K562 (cell line): ENCODE results near the gene LGALS13. TPM values are rescaled to one million over a fixed set of nuclear protein-coding genes. Genes with fewer than 3 reads are reported as not detected.

ENCODE experiments used
- ATAC-seq: fragments of 200-7000 bp; cut with Tn5 transposase; 3 replicates; pipeline ENCODE4 v1.9.1; 2020; ENCODE audit warnings: moderate library complexity
- BruUV-seq: library from RNA; stranded (reverse); fragments of 400-500 nt; replicated peaks from 2 replicates; lab custom pipeline; 2021; lab: Mats Ljungman, UMichigan
- CTCF ChIA-PET: fragments of 300-600 bp; formaldehyde crosslinking; extraction: SDS; loops from one replicate; lab custom pipeline; 2021; ENCODE audit warnings: low intra/inter-chr PET ratio; lab: Yijun Ruan, JAX
- POLR2A ChIA-PET: fragments of 300-600, 350-650 bp; sonication (Branson Sonifier 250); formaldehyde crosslinking; extraction: SDS; loops from one replicate; lab custom pipeline; 2021; ENCODE audit warnings: antibody characterized with exemption, inconsistent platforms; lab: Yijun Ruan, JAX
- DNase-seq, 4 experiments: peaks; one replicate each; pipeline versions ENCODE4 v3.0.0 to v3.0.0-alpha.2; 2011 to 2018; ENCODE audit warnings: low spot score in 3 of 4, mixed read lengths in 3 of 4; ENCODE audit errors: extremely low read depth in 1 of 4
- FAIRE-seq: peaks from 2 replicates; lab custom pipeline; 2011; peaks lifted over from hg19 to GRCh38; lab: Jason Lieb, UNC
- H2AFZ ChIP-seq: 2 replicates; pipeline ENCODE4 v1.6.0; 2011; ENCODE audit warnings: low read depth, low read length, control low read depth, inconsistent platforms
- H3K27ac ChIP-seq: fragments of 200-600 bp; 3 replicates; pipeline ENCODE4 v1.8.0; 2011; ENCODE audit warnings: low read depth, mild to moderate bottlenecking, control low read depth, inconsistent platforms, low read length, moderate library complexity, mixed read lengths; ENCODE audit errors: extremely low read depth
- H3K27me3 ChIP-seq, 2 experiments: fragments of 300-600 bp in 1 of 2; 2 replicates in 1 of 2; 3 replicates in 1 of 2; pipeline versions ENCODE4 v1.6.0 to v1.8.0; 2011; ENCODE audit warnings: inconsistent platforms in 2 of 2, low read length in 2 of 2, mild to moderate bottlenecking in 1 of 2, mixed read lengths in 1 of 2, moderate library complexity in 1 of 2; ENCODE audit not compliant: control insufficient read depth in 2 of 2, insufficient read depth in 2 of 2
- H3K36me3 ChIP-seq: fragments of 300-600 bp; 3 replicates; pipeline ENCODE4 v1.8.0; 2011; ENCODE audit warnings: mild to moderate bottlenecking, low read length, inconsistent platforms; ENCODE audit not compliant: control insufficient read depth, insufficient read depth
- H3K4me1 ChIP-seq, 2 experiments: fragments of 200-600 bp in 1 of 2; replicated peaks in 1 of 2; 2 replicates in 1 of 2; 3 replicates in 1 of 2; pipeline versions ENCODE4 v1.5.1 to v1.8.0; 2011; ENCODE audit warnings: inconsistent platforms in 2 of 2, low read length in 2 of 2, mild to moderate bottlenecking in 1 of 2, mixed read lengths in 1 of 2, moderate library complexity in 1 of 2; ENCODE audit not compliant: control insufficient read depth in 2 of 2, insufficient read depth in 2 of 2
- H3K4me2 ChIP-seq: 2 replicates; pipeline ENCODE4 v1.6.1; 2011; ENCODE audit warnings: low read length, control low read depth, inconsistent platforms, mixed read lengths; ENCODE audit not compliant: insufficient read depth
- H3K4me3 ChIP-seq: fragments of 200-600 bp; sonication (generic), shearing (Covaris generic); 2 replicates; pipeline ENCODE4 v1.5.1; 2016; ENCODE audit warnings: control low read depth, inconsistent platforms
- H3K79me2 ChIP-seq: fragments of 200-600 bp; 3 replicates; pipeline ENCODE4 v1.8.0; 2011; ENCODE audit warnings: low read length, inconsistent platforms; ENCODE audit not compliant: control insufficient read depth, insufficient read depth
- H3K9ac ChIP-seq, 2 experiments: 2 replicates each; pipeline versions ENCODE4 v1.6.0 to v1.6.1; 2011; ENCODE audit warnings: low read depth in 2 of 2, low read length in 2 of 2, control low read depth in 1 of 2, inconsistent platforms in 1 of 2, mild to moderate bottlenecking in 1 of 2, mixed read lengths in 1 of 2; ENCODE audit not compliant: insufficient read depth in 1 of 2
- H3K9me1 ChIP-seq: one replicate; pipeline ENCODE4 v1.6.0; 2011; ENCODE audit warnings: inconsistent platforms, mild to moderate bottlenecking, low read length, moderate library complexity; ENCODE audit not compliant: control insufficient read depth, insufficient read depth
- H3K9me3 ChIP-seq: replicated peaks from 2 replicates; pipeline ENCODE4 v1.5.1; 2011; ENCODE audit warnings: low read depth, low read length, inconsistent platforms; ENCODE audit not compliant: control insufficient read depth, insufficient read depth
- H4K20me1 ChIP-seq: replicated peaks from 2 replicates; pipeline ENCODE4 v1.6.1; 2011; ENCODE audit warnings: low read length, inconsistent platforms, mixed read lengths; ENCODE audit not compliant: control insufficient read depth, insufficient read depth
- CREM ChIP-seq: IDR thresholded peaks from 2 replicates; pipeline ENCODE4 v1.6.1; 2014; ENCODE audit warnings: antibody characterized with exemption, low read depth
- ZNF609 ChIP-seq: sonication (generic); formaldehyde crosslinking; IDR thresholded peaks from 2 replicates; pipeline ENCODE4 v1.8.1; 2023; ENCODE audit warnings: missing genetic modification reagents, mild to moderate bottlenecking, borderline replicate concordance
- WGBS: fragments of 100-300 bp; shearing (Covaris generic); methylation state at CpG from one replicate; pipeline ENCODE4 v1.1.6; 2016; ENCODE audit warnings: low coverage, mixed read lengths; ENCODE audit not compliant: insufficient coverage; ENCODE audit errors: missing lambda C conversion rate; 5-methylcytosine and 5-hydroxymethylcytosine counted together
- in situ Hi-C: fragments of 300-500 bp; cut with MboI; formaldehyde crosslinking; loops from 4 replicates; pipeline ENCODE4 v1.15.0; 2018; ENCODE audit warnings: inconsistent platforms, mixed read lengths
- intact Hi-C: fragments of 100-400 bp; cut with micrococcal nuclease; formaldehyde crosslinking; loops from 2 replicates; pipeline ENCODE4 v1.14.2; 2022
- polyA plus RNA-seq, 8 experiments: library from polyadenylated mRNA; depleted of rRNA in 4 of 8; stranded (reverse) in 5 of 8; unstranded in 3 of 8; fragments of >200 nt; fragmentation: Nextera tagmentation in 2 of 8; fragmentation: Illumina TruSeq in 1 of 8; extraction: Ambion mirVana in 2 of 8; extraction: Trizol in 1 of 8; gene quantifications; 2 replicates each; pipeline versions ENCODE4 v1.2.1 to v1.2.3, GENCODE V29; 2011 to 2014; ENCODE audit warnings: inconsistent platforms in 1 of 8, missing spikeins in 1 of 8
- total RNA-seq, 7 experiments: library from RNA; depleted of rRNA in 6 of 7; stranded (reverse); fragments of >200 nt in 6 of 7; fragmentation: Illumina TruSeq in 2 of 7; extraction: Trizol in 2 of 7; gene quantifications; 2 replicates each; pipeline versions ENCODE4 v1.2.1 to v1.2.3, GENCODE V29; 2011 to 2021; ENCODE audit warnings: low replicate concordance in 1 of 7

LGALS13 gene
- total and polyA plus RNA-seq, 9 of the 15 experiments (the other 6 are each of a cell fraction or from before 2014, with no cell fraction given): 0.11 to 0.43 TPM; not detected in 7

GRCh38 chr19:39643591-39643990 lies 41.3 kb downstream of the LGALS13 start:
- Histone ChIP-seq H3K27ac (no peak overlapping the region), H3K9me1 (no peaks in the 10 kb centered on the region), H4K20me1 (no peaks in the 10 kb centered on the region), H3K4me2 (no peak overlapping the region), H3K27me3 (peaks cover 0 to 9% of the 10 kb centered on the region in 2 experiments; a peak in 1 of 5 replicates), H3K79me2 (no peaks in the 10 kb centered on the region), H3K4me1 (no peaks in the 10 kb centered on the region), H3K9me3 (no peaks in the 10 kb centered on the region), H3K9ac (no peak overlapping the region), H3K4me3 (no peak overlapping the region), H2AFZ (no peak overlapping the region), H3K36me3 (no peaks in the 10 kb centered on the region)
- CTCF ChIA-PET: no interaction called here
- POLR2A ChIA-PET: interaction anchor here (0.6 kb wide), 1 partner anchor 13 kb away, joined by 3 read pairs; no protein-coding TSS in a partner anchor
- intact Hi-C loops: no loop called here
- in situ Hi-C loops: no loop called here
- FAIRE-seq: no peak
- WGBS: 0% methylated on average over 5 of the region's 5 CpGs
- ATAC-seq: no peak
- DNase-seq: no peak
- TF ChIP-seq CREM (0 out of 2 replicates have a peak, but pooled peaks have one; percentile 16), ZNF609 (CRISPR knock-in tag) (no peak)
- BruUV-seq: no TSS peak
